Kidney tubule cell (primary cell): Measurements from ENCODE around the gene PARL.

ENCODE experiments used
- DNase-seq: peaks from one replicate; pipeline ENCODE4 v3.0.0-alpha.2; 2018; ENCODE audit warnings: low spot score

The PARL gene

DNA sequence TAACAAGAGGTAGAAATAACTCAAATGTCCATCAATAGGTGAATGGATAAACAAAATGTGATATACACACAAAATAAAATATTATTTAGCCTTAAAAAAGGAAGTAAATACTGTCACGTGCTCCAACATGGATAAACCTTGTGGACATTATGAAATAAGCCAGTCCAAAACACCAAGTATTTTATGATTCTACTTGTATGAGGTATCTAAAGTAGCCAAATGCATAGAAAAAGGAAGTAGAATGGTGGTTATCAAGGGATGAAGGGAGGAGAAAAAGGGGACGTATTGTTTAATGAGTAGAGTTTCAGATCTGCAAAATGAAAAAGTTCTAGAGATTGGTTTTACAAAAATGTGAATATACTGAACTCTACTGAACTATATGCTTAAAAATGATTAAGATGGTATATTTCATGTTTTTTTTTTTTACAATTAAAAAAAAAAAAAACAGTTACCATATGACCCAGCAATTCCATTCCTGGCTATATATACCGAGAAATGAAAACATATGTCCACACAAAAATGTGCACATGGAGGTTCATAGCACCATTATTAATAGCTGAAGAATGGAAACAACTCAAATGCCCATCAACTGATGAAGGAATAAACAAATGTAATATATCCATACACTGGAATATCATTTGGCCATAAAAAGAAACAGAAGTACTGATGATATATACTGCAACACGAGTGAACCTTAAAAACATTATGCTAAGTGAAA, 30.2 kb downstream of the PARL start:
- no peak for DNase-seq

DNA sequence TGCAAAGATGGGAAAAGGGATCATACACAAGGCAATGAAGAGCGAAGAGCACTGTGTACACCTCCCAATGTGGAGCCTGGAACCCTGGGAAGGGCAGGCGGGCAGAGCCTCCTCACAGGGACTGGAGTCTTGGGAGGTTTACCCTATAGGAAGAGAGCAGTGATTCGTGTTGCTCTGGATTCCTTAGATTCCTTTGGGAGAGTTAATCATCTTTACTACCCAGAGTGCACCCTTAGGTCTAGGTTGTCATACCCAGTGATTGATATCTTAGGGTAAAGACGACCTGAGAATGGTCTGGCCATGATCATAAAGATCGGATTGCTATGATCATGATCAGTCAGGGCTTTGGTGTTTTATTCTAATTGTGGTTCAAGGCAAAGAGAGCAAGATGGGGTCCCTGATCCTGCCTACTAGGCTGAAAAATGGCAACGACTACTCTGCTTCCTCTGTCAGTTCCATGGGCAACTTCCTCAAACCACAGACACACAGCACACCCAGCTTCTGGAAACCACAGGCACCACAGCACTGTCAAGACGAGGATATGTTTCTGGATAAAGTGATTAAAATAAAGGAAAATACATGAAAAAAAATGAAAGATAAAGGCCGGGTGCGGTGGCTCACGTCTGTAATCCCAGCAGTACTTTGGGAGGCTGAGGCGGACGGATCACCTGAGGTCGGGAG, 38.9 kb downstream of the PARL start:
- peak; percentile 72 for DNase-seq

GRCh38 chr3:183845090-183845489, 39.6 kb downstream of the PARL start:
- DNase-seq: no peak

DNA sequence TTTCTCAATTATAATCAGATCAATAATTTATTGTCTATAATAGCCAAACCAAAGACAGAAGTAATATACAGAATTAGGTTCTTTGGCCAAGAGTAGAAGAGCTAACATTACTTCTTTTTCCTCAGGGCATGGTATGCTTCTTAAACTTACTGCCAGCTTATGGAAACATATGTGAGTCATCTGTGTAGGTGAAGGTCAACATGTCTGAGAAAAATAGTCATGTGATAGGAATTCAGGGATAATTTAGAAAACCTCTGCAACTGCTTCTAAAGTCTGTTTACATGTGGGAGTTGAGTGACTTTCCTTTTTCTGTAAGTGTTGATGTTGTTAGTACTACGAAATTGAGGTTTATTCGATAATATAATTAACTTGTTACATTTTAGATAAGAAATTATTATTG, 40.1 kb downstream of the PARL start:
- peak; percentile 56 for DNase-seq

- DNase-seq: no peak
These were observed 44.9 kb downstream of the PARL start for GRCh38 chr3:183839751-183840150.

GRCh38 chr3:183837894-183838293, 46.8 kb downstream of the PARL start:
- no peak for DNase-seq

DNA sequence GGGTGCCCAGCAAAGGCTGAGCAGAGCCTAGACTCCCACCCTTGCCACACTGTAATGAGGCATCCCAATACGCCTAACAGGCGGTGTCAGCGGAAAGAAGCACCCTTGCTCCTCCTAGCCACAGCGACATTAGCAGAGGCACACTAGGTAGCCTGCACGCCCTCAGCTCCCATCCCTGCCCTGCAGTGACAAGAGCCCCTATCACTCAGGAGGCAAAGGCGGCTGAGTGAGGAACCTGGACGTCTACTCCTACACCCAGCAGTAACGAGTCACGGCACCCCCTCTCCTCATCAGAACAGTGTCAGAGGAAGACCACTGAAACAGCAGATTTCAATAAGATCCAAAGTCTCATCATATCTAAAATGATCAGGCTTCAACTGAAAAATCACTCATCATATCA, 47.3 kb downstream of the PARL start:
- DNase-seq: no peak

DNA sequence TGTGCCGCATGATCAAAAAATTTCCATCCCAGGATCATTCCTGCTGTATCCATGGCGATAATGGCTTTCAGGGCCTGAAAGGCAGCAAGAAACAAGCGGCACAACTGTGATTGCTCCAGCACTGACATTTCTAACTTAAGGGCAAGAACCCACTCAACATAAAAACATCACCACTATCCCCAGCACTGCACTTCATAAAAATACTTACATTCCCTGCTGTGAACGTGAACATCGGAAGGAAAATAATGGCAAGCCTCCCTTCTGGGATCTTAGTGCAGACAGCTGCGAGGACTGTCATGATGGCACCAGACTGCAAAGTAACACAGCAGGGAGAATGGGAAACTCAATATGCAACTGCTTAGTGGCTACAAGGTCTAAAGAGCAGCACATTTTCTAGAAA, 51.2 kb downstream of the PARL start:
- no peak for DNase-seq

GRCh38 chr3:183830187-183830586, 54.5 kb downstream of the PARL start:
- no peak for DNase-seq

DNA sequence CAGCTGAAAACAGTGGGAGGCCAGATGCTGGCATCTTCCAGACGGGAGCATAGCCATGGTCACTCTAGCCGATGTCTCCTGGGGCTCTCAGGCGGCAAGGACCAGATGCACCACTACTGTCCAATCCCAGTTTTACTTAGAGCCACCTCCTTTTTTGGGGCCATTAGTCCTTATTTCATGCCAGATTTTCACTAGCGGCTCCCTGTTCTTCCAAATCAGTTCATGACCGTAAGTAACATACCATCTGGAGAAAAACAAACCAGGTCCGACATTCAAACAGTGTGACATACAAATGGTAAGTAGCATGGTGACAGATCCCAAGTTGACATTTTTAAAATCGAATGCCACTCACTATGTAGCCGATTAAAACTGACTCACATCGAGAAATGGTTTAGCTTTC, 55.2 kb downstream of the PARL start:
- no peak for DNase-seq

- no peak for DNase-seq
These were observed 56.2 kb downstream of the PARL start for GRCh38 chr3:183828538-183828870.

GRCh38 chr3:183827809-183828537, 56.7 kb downstream of the PARL start:
- no peak for DNase-seq

DNA sequence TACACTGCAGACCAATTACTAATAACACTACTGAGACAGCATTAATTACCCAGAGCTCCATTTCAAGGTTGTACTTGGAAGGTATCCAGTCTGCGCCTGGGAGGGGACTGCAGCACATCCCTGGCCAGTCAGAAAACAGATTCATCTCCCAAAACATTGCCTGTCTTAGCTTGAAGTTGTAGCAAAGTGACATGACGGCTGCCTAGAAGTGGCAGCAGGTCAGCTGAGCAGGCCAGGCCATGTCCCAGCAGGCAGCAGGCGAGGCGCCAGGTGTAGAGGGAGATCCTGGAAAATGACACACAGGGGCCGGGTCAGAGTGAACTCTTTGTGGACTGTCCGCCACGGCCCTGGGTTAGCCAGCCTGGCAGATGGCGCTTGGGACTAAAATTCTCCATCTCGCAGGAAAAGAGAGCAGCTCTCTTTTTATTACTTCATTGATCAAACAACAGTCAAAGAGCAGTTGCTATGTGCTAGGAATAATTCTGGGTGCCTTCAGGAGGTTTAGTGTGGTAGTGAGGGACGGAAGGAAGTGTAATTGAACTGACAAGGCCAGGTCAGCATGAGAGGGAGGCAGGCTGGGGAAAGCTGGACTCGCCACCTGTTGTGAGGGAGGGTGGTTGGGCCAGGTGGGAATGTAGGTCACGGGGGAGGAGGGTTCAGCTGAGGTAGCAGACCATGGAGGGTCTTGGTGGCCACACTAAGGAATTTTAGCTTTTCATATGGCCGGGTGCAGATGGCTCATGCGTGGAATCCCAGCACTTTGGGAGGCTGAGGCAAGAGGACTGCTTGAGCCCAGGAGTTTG, 58.0 kb downstream of the PARL start:
- DNase-seq: no peak

- DNase-seq: peak; percentile 62
These were observed 59.1 kb downstream of the PARL start, which contains the start of gene MAP6D1 for GRCh38 chr3:183825456-183826161. TSS of gene MAP6D1 (minus strand) at chr3:183825577. CDS start at chr3:183825547, 30 bp downstream.

DNA sequence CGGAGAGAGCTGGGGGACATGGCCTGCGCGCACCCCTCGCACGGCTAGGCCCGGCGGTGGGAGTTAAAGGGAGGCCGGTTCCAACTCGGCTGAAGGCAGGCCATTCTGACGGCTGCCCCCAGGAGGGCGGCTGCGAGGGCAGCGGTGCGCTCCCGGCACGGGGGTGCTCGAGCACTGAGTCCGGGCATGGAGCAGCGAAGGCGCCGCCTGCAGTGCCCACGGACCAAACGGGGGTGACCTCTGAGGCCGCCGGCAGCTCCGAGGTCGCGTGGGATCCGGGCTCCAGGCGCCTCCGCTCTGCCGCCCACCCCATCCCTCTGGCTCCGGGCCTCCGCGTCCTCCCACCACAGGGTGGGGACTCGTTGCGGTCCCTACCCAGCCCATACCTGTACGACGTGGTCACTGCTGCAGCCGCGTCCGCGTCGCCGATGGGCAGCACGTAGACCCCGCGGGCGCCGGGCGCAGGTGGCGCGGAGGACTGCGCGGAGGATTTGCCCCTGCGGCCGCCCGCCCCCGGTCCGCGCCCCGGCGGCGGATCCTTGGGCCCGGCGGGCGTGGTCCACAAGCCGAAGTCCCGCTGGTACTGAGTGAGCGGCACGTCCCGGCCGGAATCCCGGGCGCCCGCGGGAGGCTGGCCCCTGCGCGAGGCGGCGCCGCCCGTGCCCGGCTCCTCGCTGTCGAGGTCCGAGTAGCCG, 59.8 kb downstream of the PARL start:
- peak; percentile 23 for DNase-seq

DNA sequence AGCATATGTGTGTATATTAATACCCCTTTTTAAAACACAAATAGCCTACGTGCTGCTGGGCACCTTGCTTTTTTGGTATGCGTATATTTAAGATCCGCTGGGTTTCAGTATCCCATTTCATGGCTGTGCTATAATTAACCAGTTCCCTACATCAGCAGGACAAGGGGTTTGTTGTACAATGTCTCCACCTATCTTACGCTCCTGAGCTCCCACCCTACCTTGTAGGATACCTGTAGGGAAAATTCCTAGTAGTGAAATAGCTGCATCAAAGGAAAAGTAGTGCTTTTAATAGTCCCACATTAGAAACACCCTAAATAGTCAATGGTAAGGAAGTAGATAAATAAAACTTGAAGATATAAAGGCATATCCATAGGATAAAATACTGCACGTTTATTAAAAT, 60.7 kb downstream of the PARL start:
- DNase-seq: no peak

DNA sequence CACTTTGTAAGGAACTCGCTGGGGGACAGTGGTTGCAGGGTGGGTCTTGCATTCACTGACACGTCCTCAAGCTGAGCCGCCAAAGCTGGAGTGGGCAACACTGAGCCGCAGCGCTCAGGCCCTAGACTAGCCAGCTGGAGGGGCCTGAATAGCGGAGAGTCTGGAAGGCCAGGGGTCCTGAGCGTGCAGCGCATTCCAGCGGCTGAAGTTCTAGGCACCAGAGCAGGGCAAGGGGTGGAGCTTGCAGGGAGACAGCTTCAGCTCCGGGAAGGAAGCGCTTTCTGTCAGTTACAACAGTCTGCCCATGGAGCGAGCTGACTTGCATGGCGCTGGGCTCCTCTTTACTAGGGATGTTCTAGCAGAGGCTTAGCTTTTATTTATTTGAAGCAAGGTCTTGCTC, 62.0 kb downstream of the PARL start:
- no peak for DNase-seq

GRCh38 chr3:183819831-183820230, 64.8 kb downstream of the PARL start:
- no peak for DNase-seq

- DNase-seq: no peak
These were observed 65.7 kb downstream of the PARL start for GRCh38 chr3:183818706-183819624.

DNA sequence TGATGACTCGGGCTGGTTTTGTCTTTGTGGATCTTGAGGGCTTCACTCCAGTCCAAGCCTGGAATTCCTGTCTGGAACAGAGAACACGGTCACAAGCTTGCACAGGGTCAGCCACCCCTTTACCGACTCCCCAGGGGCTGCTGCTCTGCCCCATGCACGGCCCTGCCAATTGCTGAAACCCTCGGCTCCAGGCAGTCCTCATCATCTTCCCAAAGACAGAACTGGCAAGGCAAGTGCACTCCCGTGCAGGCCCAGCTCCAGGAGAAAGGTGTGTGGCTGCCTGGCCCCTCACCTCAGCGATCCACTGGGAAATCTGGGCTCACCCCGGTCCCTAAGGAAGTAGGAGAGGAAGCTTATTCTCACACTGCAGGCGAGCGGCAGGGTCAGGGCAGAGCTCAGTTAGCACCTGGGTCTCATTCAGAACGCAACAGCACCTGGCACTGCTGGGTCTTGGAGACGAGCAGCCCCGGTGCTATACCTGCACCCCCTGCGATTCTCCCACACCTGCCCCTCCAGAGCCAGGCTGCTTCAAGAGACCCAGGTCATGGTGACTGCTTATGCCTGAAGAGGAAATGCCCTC, 66.5 kb downstream of the PARL start:
- DNase-seq: no peak
